B cell (primary cell): ENCODE data around the gene PRIMPOL.

Source experiments
- EZH2 ChIP-seq: IDR thresholded peaks from 2 replicates; pipeline ENCODE4 v1.6.1; 2012; ENCODE audit warnings: borderline replicate concordance, low read depth, mild to moderate bottlenecking, moderate library complexity, low read length; ENCODE audit not compliant: insufficient read depth, poor library complexity, severe bottlenecking
- TF ChIP-seq, protein P1 (sequence below): fragments of 200-600 bp; IDR thresholded peaks from one replicate; pipeline ENCODE4 v1.8.0; 2022; ENCODE audit warnings: antibody characterized with exemption, mild to moderate bottlenecking

DNA sequence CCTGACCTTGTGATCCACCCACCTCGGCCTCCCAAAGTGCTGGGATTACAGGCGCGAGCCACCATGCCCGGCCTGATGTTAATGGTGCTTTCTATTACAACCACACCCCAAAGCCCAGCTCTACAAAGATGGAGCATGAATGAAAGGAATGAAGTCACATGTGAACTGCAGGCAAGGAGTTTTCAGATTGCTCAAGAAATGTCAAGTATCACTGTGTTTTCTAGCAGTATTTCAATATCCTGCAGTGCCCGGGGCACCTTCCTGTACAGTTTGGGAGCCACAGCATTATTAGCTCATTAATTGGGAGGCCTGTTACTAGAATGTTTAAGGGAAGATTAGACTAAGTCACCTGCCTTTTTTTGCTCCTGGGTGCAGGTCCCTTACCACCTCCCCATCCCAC is 40.1 kb downstream of the PRIMPOL start:
- TF ChIP-seq, protein P1, sequence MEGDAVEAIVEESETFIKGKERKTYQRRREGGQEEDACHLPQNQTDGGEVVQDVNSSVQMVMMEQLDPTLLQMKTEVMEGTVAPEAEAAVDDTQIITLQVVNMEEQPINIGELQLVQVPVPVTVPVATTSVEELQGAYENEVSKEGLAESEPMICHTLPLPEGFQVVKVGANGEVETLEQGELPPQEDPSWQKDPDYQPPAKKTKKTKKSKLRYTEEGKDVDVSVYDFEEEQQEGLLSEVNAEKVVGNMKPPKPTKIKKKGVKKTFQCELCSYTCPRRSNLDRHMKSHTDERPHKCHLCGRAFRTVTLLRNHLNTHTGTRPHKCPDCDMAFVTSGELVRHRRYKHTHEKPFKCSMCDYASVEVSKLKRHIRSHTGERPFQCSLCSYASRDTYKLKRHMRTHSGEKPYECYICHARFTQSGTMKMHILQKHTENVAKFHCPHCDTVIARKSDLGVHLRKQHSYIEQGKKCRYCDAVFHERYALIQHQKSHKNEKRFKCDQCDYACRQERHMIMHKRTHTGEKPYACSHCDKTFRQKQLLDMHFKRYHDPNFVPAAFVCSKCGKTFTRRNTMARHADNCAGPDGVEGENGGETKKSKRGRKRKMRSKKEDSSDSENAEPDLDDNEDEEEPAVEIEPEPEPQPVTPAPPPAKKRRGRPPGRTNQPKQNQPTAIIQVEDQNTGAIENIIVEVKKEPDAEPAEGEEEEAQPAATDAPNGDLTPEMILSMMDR = no peak
- no peak for TF ChIP-seq EZH2
